Neuron (in vitro differentiated cells): ENCODE results near the gene PDE7B.

Experiments used
- H2AFZ ChIP-seq: one replicate; pipeline ENCODE4 v1.6.1; 2013; ENCODE audit warnings: low read depth, mild to moderate bottlenecking, inconsistent platforms, low read length, moderate library complexity
- H3K27me3 ChIP-seq: one replicate; pipeline ENCODE4 v1.6.1; 2013; ENCODE audit warnings: low read length; ENCODE audit not compliant: insufficient read depth
- H3K36me3 ChIP-seq: one replicate; pipeline ENCODE4 v1.6.1; 2013; ENCODE audit warnings: low read length; ENCODE audit not compliant: insufficient read depth
- H3K4me1 ChIP-seq: one replicate; pipeline ENCODE4 v1.6.1; 2013; ENCODE audit warnings: low read length; ENCODE audit not compliant: insufficient read depth
- H3K4me3 ChIP-seq: 2 replicates; pipeline ENCODE4 v1.5.1; 2013; ENCODE audit warnings: mild to moderate bottlenecking, low read length, moderate library complexity
- H3K9me3 ChIP-seq: one replicate; pipeline ENCODE4 v1.6.1; 2013; ENCODE audit warnings: low read length

The PDE7B gene

DNA sequence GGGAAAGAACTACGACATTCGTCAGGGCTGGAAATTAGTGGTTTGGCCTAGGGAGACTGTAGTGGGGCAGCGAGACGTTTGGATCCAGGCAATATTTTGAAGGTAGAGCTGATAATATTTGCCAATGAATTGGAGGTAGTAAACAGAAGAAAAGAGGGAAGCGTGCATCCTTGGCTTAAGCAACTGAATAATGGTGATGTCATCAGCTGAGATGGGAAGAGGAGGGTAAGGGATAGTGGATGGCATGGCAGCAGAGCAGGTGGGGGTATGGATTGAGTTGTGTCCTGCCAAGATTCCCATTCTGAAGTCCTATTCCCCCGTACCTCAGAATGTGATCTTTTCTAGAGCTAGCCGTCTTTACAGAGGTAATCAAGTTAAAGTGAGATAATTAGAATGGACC lies 119.2 kb downstream of the PDE7B start:
- Histone ChIP-seq H3K36me3 (no peaks in the 10 kb centered on the region), H3K9me3 (no peaks in the 10 kb centered on the region), H3K4me3 (no peak overlapping the region), H3K4me1 (no peaks in the 10 kb centered on the region), H3K27me3 (no peaks in the 10 kb centered on the region), H2AFZ (no peak overlapping the region)

DNA sequence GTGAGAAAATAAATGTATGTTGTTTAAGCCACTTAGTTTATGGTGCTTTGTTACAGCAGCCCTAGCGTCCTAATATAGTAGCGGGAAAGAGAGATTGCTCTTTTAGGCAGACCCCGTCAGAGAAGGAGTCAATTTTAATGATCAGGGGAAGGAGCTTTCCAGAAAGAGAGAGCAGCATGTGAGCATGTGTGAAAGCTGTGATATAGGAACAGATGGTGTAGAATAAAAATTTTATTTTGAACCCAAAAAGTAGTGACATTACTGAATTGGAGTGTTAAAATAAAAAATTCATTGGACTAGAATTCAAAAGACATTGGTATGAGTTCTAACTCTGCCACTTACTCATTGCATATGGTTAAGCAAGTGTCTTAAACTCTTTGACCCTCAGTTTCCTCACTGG lies 119.8 kb downstream of the PDE7B start:
- Histone ChIP-seq H2AFZ (no peak overlapping the region), H3K9me3 (no peaks in the 10 kb centered on the region), H3K4me3 (no peak overlapping the region), H3K27me3 (no peaks in the 10 kb centered on the region), H3K4me1 (no peaks in the 10 kb centered on the region), H3K36me3 (no peaks in the 10 kb centered on the region)

DNA sequence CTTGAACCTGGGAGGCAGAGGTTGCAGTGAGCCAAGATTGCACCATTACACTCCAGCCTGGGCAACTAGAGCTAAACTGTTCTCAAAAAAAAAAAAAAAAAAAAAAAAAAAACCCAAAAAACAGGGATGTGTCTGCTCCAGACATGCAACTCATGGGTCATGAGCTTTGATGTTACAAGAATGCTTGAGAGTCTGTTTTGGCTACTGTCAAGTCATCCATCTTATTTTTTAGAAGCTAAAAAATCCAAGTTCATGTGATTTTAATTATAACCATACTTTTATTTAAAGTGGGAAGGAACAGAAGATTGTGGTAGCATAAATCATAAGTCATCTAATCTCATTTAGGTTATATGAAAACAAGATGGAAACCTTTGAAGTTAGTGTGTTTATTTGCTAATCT lies 120.6 kb downstream of the PDE7B start:
- Histone ChIP-seq H3K4me3 (no peak overlapping the region), H2AFZ (no peak overlapping the region), H3K36me3 (no peaks in the 10 kb centered on the region), H3K9me3 (no peaks in the 10 kb centered on the region), H3K4me1 (no peaks in the 10 kb centered on the region), H3K27me3 (no peaks in the 10 kb centered on the region)

DNA sequence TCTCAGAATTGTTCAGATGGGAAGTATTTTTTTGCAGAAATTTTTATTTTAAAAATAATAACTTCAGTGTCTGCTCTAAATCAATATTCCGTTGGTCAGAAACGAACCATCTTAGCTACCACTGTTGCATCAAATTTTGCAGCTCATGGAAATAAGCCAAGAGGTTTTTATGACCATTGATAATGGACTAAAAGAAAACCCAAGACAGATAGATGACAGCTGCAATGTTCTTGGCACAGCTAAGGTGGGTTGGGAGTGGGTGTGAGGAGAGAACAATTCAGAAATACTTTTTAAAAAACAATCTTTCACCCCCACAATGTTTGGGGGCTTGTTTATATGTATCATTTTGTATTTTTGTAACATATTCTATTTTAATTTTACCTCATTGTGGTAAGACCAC lies 121.1 kb downstream of the PDE7B start:
- Histone ChIP-seq H3K36me3 (no peaks in the 10 kb centered on the region), H2AFZ (no peak overlapping the region), H3K4me1 (no peaks in the 10 kb centered on the region), H3K27me3 (no peaks in the 10 kb centered on the region), H3K9me3 (no peaks in the 10 kb centered on the region), H3K4me3 (no peak overlapping the region)

DNA sequence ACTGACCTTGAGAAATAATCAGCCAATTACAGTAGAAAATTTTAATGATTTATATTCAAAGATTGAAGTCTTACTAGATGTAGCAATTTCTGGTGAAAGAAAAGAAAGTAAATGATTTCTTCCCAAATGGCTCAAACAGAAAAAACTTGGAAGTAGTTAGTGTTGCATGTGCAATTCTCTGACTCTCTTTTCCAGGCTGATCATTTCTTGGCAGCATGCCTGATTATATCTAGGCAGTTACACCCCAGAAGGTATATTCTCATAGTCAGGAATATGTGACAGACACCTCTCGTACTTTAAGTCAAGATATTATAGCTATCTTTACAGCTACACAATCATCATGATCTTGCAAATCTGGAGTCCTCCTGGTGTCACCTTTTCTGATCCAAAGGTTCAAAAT lies 122.9 kb downstream of the PDE7B start:
- Histone ChIP-seq H3K27me3 (no peaks in the 10 kb centered on the region), H3K4me1 (no peaks in the 10 kb centered on the region), H3K9me3 (no peaks in the 10 kb centered on the region), H2AFZ (no peak overlapping the region), H3K36me3 (no peaks in the 10 kb centered on the region), H3K4me3 (no peak overlapping the region)

DNA sequence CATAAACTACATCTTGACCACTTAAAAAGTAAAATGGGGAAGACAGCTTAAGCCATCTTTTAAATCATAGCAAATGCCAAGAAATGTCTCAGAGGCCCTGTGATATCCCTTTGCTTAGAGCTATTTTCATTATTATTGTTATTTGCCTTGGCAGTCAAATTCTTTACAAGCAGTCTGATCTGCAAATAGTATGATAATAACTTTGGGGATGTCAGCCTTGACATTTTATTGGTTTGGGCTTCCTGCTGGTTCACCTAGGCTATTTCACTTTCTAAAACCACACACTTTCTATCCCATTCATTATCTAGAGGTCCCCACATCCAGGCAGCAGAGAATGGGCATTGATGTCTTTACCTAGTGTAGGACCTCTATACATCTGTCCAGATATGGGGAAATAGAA lies 125.1 kb downstream of the PDE7B start:
- no peak overlapping the region for H3K4me3 ChIP-seq
- H3K9me3 ChIP-seq = no peaks in the 10 kb centered on the region
- no peaks in the 10 kb centered on the region for H3K36me3 ChIP-seq
- H2AFZ ChIP-seq = no peak overlapping the region
- no peaks in the 10 kb centered on the region for H3K27me3 ChIP-seq
- H3K4me1 ChIP-seq = no peaks in the 10 kb centered on the region

DNA sequence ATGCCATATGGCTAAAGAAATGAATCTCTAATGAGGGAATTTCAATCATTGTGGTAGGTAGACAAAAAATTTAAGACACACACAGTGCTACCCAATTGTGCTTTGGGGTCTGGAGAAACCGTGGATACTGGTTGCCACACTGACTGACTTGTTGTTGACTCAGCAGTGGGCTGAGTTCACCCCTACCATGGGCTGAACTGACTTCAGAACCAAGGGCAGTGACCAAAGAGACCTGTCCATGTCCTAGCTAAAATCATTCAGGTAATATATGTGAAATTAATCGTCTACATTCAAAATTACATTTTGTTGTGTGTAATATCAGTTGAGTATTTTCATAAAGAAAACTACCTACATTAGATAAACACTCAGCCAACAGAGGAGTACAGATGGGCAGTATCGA lies 131.6 kb downstream of the PDE7B start:
- H3K4me1 ChIP-seq = no peaks in the 10 kb centered on the region
- H3K9me3 ChIP-seq = peaks cover 2% of the 10 kb centered on the region
- H3K36me3 ChIP-seq = no peaks in the 10 kb centered on the region
- H3K27me3 ChIP-seq = no peaks in the 10 kb centered on the region
- no peak overlapping the region for H2AFZ ChIP-seq
- H3K4me3 ChIP-seq = no peak overlapping the region

DNA sequence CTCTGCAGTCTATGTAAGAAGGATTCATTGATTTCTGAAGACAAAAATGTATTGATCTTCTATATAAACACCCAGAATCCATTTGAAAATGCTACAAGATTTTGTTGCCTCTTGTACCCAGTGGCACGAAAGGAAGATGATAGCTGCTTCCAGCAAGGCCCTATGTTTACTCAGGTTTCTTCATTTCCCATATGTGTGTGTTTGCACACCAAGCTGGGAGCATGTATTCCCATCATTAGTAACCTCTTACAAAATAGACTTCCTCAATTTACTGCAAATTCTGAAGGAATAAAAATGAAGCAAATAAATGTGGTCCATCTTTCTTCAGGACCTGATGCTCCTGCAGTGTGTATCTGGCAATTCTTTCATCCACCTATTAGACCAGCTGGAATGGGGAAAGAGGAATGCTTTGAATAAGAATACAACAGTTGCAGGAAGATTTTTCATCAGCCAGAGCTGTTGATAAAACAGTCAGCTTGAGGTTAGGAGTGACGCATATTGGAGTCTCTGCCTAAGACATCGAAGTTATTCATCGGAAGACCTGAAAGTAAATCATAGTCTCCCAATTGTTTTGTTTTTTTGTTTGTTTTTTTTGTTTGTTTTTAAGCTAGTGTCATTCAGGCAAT lies 132.3 kb downstream of the PDE7B start:
- Histone ChIP-seq H3K36me3 (no peaks in the 10 kb centered on the region), H3K27me3 (no peaks in the 10 kb centered on the region), H3K4me3 (no peak overlapping the region), H3K9me3 (peaks cover 2% of the 10 kb centered on the region), H2AFZ (no peak overlapping the region), H3K4me1 (no peaks in the 10 kb centered on the region)

DNA sequence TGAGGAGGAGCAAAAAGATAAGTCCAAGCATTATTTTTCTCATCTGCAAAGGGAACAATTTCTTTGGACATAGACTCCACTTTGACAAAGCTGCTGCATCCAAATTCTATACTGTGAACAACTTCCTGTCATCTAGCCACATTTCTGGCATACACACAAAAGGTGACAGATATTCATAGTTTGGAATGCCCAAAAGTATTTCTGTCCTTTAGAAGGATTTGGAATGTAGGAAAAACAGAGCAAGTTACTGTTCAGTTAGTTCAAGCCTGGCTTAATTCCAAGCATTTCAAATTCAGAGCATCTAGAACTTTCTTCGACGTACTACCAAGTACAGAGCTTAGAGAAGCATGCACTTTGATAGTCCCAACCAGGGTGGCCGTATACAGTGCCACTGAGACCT lies 134.0 kb downstream of the PDE7B start:
- H3K36me3 ChIP-seq = no peaks in the 10 kb centered on the region
- H3K4me3 ChIP-seq = no peak overlapping the region
- no peak overlapping the region for H2AFZ ChIP-seq
- H3K4me1 ChIP-seq = no peaks in the 10 kb centered on the region
- H3K9me3 ChIP-seq = peaks cover 2% of the 10 kb centered on the region
- H3K27me3 ChIP-seq = no peaks in the 10 kb centered on the region

DNA sequence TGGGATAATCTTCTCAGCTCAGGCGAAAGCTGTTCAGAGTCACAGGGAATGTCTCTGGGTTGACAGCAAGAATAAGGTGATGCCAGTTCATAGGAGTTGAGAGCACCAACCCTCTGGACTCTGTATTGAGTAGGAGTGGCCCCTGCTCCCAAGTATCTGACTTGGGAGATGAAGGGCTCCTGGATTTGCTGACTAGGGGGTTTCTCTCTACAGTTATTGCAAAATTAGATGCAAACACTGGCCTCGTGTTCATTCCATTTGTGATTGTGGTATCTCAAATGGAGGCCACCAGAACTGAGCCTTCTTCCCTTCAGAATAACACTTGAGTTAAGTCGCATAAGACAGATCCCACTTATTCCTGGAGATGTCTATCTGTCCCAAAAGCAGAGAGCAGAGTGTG lies 135.7 kb downstream of the PDE7B start:
- H2AFZ ChIP-seq = no peak overlapping the region
- no peaks in the 10 kb centered on the region for H3K4me1 ChIP-seq
- H3K4me3 ChIP-seq = no peak overlapping the region
- no peaks in the 10 kb centered on the region for H3K27me3 ChIP-seq
- H3K36me3 ChIP-seq = no peaks in the 10 kb centered on the region
- H3K9me3 ChIP-seq = peaks cover 2% of the 10 kb centered on the region

DNA sequence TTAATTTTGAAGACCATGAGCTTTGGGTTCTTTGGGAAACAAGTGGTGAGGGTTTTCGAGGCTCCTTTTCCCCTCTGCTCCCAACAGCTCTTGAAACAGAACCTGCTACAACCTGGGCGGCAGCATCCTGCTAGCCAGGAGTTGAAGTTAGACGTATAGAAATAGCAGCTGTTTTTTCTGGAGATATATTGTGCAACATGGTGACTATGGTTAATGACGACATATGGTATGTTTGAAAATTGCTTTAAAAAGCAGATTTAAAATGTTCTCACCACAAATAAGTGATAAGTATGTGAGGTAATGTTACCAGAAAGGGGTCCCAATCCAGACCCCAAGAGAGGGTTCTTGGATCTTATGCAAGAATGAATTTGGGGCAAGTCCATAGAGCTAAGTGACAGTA lies 138.9 kb downstream of the PDE7B start:
- Histone ChIP-seq H3K36me3 (no peaks in the 10 kb centered on the region), H2AFZ (no peak overlapping the region), H3K4me3 (no peak overlapping the region), H3K27me3 (no peaks in the 10 kb centered on the region), H3K9me3 (peaks cover 2% of the 10 kb centered on the region), H3K4me1 (no peaks in the 10 kb centered on the region)

DNA sequence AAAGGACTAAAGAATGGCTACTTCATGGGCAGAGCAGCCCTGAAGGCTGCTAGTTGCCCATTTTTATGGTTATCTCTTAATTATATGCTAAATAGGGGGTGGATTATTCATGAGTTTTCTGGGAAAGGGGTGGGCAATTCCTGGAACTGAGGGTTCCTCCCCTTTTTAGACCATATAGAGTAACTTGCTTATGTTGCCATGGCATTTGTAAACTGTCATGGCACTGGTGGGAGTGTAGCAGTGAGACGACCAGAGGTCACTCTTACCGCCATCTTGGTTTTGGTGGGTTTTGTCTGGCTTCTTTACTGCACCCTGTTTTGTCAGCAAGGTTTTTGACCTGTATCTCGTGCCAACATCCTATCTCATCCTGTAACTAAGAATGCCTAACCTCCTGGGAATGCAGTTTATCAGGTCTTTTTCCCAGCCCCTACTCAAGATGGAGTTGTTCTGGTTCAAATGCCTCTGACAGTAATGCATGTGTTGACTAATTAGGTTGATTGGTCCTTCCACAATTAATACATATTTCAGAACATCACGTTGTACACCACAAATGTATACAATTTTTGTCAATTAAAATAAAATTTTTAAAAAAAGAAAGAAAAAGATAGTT lies 139.5 kb downstream of the PDE7B start:
- Histone ChIP-seq H3K36me3 (no peaks in the 10 kb centered on the region), H3K4me3 (no peak overlapping the region), H3K9me3 (no peaks in the 10 kb centered on the region), H3K4me1 (no peaks in the 10 kb centered on the region), H3K27me3 (no peaks in the 10 kb centered on the region), H2AFZ (no peak overlapping the region)

DNA sequence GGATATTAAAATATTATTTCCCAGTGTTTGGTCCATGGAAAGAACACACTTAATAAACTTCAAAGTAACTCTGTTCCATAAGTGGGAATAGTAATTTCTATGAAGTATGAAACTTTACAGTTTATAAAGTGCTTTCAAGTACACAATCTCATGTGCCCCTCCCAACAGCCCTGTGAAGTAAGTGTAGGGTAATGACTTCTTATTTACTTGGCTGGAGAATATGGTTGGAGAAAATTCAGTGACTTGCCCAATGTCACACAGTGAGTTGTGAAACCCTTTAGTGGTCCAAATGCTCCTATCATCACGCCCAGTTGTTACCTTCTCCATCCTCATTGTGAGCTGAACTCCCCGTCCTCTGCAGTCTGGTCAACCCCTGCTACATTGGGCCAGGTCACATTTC lies 141.2 kb downstream of the PDE7B start:
- Histone ChIP-seq H2AFZ (no peak overlapping the region), H3K4me3 (no peak overlapping the region), H3K4me1 (no peaks in the 10 kb centered on the region), H3K9me3 (no peaks in the 10 kb centered on the region), H3K27me3 (no peaks in the 10 kb centered on the region), H3K36me3 (no peaks in the 10 kb centered on the region)

DNA sequence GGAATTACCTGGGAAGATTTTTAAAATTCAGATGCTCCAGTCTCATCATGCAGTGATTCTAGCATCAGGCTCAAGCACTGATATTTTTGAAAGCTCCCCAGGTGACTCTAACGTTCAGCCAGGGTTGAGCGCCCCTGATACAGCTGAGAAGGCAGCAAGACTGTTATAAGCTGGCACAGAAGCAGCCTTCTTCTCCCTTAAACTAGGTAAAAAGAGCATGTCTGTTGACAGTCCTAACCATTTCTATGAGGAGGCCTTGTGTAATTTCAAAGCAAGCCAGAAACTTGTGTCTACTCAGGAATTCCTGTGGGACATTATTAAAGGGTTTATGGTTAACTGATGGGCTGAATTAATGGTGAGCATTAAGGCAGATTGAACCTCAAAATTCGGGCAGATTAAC lies 141.9 kb downstream of the PDE7B start:
- Histone ChIP-seq H2AFZ (no peak overlapping the region), H3K27me3 (no peaks in the 10 kb centered on the region), H3K9me3 (no peaks in the 10 kb centered on the region), H3K4me3 (no peak overlapping the region), H3K36me3 (no peaks in the 10 kb centered on the region), H3K4me1 (no peaks in the 10 kb centered on the region)
